Measurements from ENCODE around the gene TMEFF1.

The TMEFF1 gene

DNA sequence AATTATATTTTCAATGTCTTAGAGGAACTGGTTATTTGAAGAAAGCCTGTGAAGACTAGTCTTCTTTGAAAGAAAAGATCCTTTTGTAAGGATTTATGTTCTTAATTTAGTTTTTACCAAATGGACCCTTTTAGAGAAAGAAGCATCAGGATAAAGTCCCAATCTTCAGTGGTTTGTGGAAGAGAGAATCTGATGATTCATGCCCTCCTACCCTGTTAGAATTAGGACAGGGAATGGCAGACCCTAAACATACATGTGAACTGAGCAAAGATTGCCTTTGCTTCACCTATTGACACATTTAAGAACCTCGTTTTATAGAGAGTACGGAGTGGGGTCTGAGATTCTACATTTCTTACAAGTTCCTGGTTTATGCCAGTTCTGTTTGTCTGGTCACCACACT, 20.1 kb upstream of the TMEFF1 start:
- Histone ChIP-seq H3K36me3 (ENCODE audit: insufficient read depth, low read length) (peaks cover 16% of the 10 kb centered on the region), H3K27ac (ENCODE audit: low read depth, low read length) (no peak overlapping the region), H3K4me1 (ENCODE audit: insufficient read depth, low read length) (no peaks in the 10 kb centered on the region), H3K9ac (ENCODE audit: low read length) (no peak overlapping the region), H3K4me3 (ENCODE audit: low read depth in 1 of 2, low read length in 2 of 2) (no peak overlapping the region), H3K9me3 (ENCODE audit: low read length) (no peaks in the 10 kb centered on the region), H3K27me3 (ENCODE audit: control insufficient read depth in 1 of 2, insufficient read depth in 2 of 2, low read length in 2 of 2) (no peaks in the 10 kb centered on the region)

DNA sequence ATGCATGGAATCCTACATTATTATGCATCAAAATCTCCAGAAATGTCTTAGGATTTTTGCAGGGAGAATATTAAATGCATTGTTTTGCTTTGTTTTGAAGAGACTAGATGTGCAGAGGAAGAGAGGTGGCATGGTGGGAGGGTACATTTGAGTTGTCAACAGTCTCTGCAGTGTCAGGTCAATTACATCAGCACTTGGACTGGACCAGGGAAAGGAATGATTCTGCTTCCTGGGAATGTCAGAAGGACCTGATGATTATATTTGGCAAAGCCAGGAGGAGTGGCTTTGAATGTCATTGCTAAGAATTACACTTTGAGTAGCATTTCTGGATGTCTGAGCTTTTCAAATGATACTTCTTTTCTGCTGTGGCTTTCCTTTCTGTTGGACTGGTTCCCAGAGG, 17.5 kb upstream of the TMEFF1 start:
- Histone ChIP-seq H3K9me3 (ENCODE audit: low read length) (no peaks in the 10 kb centered on the region), H3K9ac (ENCODE audit: low read length) (no peak overlapping the region), H3K4me3 (ENCODE audit: low read depth in 1 of 2, low read length in 2 of 2) (no peak overlapping the region), H3K36me3 (ENCODE audit: insufficient read depth, low read length) (peaks cover 16% of the 10 kb centered on the region), H3K27me3 (ENCODE audit: control insufficient read depth in 1 of 2, insufficient read depth in 2 of 2, low read length in 2 of 2) (no peaks in the 10 kb centered on the region), H3K27ac (ENCODE audit: low read depth, low read length) (no peak overlapping the region), H3K4me1 (ENCODE audit: insufficient read depth, low read length) (no peaks in the 10 kb centered on the region)

DNA sequence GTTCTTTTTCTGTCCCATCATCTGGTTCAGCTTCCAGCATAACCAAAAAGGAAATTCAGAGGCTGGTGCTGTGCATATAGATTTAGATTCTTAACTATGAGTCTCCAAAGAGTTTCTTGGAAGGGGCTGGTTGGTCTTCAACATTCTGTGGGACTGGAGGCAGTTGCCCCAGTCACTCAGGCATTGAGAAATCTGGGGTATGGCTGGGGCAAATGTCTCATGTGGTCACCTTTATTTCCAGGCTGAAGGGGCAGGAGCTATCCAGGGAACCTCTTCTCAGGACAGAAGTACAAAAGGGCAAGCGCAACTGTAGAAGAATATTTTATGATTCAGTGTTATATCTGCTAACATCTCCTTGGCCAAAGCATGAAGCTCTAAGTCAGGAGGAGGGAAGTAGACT, 15.4 kb upstream of the TMEFF1 start:
- Histone ChIP-seq H3K27ac (ENCODE audit: low read depth, low read length) (no peak overlapping the region), H3K36me3 (ENCODE audit: insufficient read depth, low read length) (peaks cover 9% of the 10 kb centered on the region), H3K4me1 (ENCODE audit: insufficient read depth, low read length) (no peaks in the 10 kb centered on the region), H3K4me3 (ENCODE audit: low read depth in 1 of 2, low read length in 2 of 2) (no peak overlapping the region), H3K9ac (ENCODE audit: low read length) (no peak overlapping the region), H3K27me3 (ENCODE audit: control insufficient read depth in 1 of 2, insufficient read depth in 2 of 2, low read length in 2 of 2) (no peaks in the 10 kb centered on the region), H3K9me3 (ENCODE audit: low read length) (no peaks in the 10 kb centered on the region)

DNA sequence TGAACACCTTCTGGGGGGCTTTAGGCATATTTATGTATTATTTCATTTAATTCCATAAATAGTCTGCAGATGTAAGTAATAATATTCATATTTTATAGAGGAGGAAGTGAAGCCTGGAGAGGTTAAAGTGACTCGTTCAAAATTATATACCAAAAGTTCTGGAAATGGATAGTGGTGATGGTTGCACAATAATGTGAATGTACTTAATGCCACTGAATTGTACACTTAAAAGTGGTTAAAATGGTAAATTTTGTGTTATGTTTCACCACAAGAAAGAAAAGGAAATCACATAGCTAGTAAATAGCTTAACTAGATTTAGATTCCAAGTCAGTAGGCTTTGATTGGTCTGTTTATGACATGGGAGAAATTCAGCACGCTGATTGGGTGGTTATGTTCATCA, 13.0 kb upstream of the TMEFF1 start:
- Histone ChIP-seq H3K9me3 (ENCODE audit: low read length) (no peaks in the 10 kb centered on the region), H3K36me3 (ENCODE audit: insufficient read depth, low read length) (no peaks in the 10 kb centered on the region), H3K27me3 (ENCODE audit: control insufficient read depth in 1 of 2, insufficient read depth in 2 of 2, low read length in 2 of 2) (no peaks in the 10 kb centered on the region), H3K27ac (ENCODE audit: low read depth, low read length) (no peak overlapping the region), H3K9ac (ENCODE audit: low read length) (no peak overlapping the region), H3K4me3 (ENCODE audit: low read depth in 1 of 2, low read length in 2 of 2) (no peak overlapping the region), H3K4me1 (ENCODE audit: insufficient read depth, low read length) (no peaks in the 10 kb centered on the region)

DNA sequence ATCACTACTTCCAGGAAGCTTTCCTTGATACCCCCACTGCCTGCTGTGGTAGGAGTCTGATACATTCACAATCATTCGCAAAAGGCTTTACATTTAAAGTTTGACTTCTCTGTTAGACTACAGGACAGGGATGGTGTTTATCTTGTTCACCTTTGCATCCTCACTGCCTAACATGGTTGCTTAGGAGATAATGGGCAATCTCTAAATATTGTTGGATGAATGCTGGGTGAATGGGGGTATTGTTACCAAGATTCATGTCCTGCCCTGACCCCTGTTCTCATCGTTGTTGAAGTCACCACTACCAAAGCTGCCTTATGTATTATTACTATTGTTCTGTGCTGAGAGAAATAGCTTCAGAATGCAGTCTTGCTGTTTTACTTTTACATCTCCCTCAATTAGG, 7.7 kb upstream of the TMEFF1 start:
- no peak overlapping the region for H3K4me3 ChIP-seq (ENCODE audit: low read depth in 1 of 2, low read length in 2 of 2)
- H3K9me3 ChIP-seq (ENCODE audit: low read length), result no peaks in the 10 kb centered on the region
- H3K36me3 ChIP-seq (ENCODE audit: insufficient read depth, low read length), result no peaks in the 10 kb centered on the region
- H3K27me3 ChIP-seq (ENCODE audit: control insufficient read depth in 1 of 2, insufficient read depth in 2 of 2, low read length in 2 of 2), result no peaks in the 10 kb centered on the region
- no peaks in the 10 kb centered on the region for H3K4me1 ChIP-seq (ENCODE audit: insufficient read depth, low read length)
- no peak overlapping the region for H3K27ac ChIP-seq (ENCODE audit: low read depth, low read length)
- H3K9ac ChIP-seq (ENCODE audit: low read length), result no peak overlapping the region

DNA sequence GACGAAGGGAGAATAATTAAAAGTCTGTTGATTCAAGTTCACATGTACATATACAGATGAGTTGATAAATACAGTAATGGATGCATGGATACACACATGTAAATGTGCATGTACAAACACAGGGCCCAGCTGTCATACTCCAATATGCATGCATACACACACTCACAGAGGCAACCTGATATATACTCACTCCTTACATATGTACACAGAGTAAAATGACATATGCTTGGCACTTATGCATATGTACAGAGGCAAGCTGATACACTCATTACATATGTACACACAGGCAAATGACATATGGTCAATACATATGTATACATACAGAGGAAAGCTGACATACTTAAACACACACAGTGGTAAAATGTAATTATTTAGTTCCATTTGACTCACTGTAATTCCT, 7.2 kb upstream of the TMEFF1 start:
- no peaks in the 10 kb centered on the region for H3K9me3 ChIP-seq (ENCODE audit: low read length)
- H3K4me1 ChIP-seq (ENCODE audit: insufficient read depth, low read length), result no peaks in the 10 kb centered on the region
- no peaks in the 10 kb centered on the region for H3K36me3 ChIP-seq (ENCODE audit: insufficient read depth, low read length)
- no peaks in the 10 kb centered on the region for H3K27me3 ChIP-seq (ENCODE audit: control insufficient read depth in 1 of 2, insufficient read depth in 2 of 2, low read length in 2 of 2)
- H3K27ac ChIP-seq (ENCODE audit: low read depth, low read length), result no peak overlapping the region
- no peak overlapping the region for H3K9ac ChIP-seq (ENCODE audit: low read length)
- H3K4me3 ChIP-seq (ENCODE audit: low read depth in 1 of 2, low read length in 2 of 2), result no peak overlapping the region

DNA sequence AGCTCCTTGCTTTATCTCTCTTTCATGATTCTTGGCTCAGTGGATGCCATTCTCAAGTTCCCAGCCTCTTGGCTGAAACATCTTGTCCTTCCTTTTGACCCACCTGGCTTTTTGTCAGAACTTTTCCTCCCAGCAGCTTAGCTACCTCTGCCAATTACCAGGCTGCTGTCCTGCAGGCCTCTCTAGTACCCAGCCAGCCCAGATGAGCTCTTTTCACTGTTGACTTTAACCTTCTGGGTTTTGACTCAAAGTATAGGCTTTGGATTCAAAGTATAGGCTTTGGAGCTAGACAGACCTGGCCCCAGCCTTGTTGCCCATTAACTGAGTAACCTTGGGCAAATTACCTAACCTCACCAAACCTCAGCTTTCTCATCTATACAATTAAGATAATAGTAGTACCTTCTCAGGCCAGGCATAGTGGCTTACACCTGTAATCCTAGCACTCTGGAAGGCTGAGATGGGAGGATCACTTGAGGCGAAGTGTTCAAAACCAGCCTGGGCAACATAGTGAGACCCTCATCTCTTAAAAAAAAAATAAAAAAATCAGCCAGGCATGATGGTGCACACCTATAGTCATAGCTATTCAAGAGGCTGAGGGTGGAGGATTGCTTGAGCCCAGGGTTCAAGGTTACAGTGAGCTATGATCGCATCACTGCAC, 6.6 kb upstream of the TMEFF1 start:
- Histone ChIP-seq H3K27me3 (ENCODE audit: control insufficient read depth in 1 of 2, insufficient read depth in 2 of 2, low read length in 2 of 2) (no peaks in the 10 kb centered on the region), H3K9ac (ENCODE audit: low read length) (no peak overlapping the region), H3K36me3 (ENCODE audit: insufficient read depth, low read length) (no peaks in the 10 kb centered on the region), H3K27ac (ENCODE audit: low read depth, low read length) (no peak overlapping the region), H3K4me1 (ENCODE audit: insufficient read depth, low read length) (no peaks in the 10 kb centered on the region), H3K9me3 (ENCODE audit: low read length) (no peaks in the 10 kb centered on the region), H3K4me3 (ENCODE audit: low read depth in 1 of 2, low read length in 2 of 2) (no peak overlapping the region)

DNA sequence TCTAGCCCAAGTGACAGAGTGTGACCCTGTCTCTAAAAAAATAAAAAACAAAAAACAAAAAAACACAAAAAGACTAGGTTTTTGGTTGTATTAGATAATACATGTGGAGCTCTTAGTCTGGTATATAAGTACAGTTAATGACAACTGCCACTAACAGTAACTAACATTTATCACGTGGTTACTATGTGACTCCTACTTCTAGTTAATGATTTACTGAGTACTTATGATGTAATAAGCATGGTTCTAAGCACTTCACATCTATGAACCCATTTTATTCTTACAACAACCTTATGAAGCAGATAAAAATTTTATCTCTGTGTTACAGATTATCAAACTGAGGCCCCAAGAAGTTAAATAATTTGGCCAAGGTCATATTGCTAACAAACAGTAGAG, 6.1 kb upstream of the TMEFF1 start:
- Histone ChIP-seq H3K27ac (ENCODE audit: low read depth, low read length) (no peak overlapping the region), H3K9me3 (ENCODE audit: low read length) (no peaks in the 10 kb centered on the region), H3K36me3 (ENCODE audit: insufficient read depth, low read length) (no peaks in the 10 kb centered on the region), H3K4me1 (ENCODE audit: insufficient read depth, low read length) (no peaks in the 10 kb centered on the region), H3K4me3 (ENCODE audit: low read depth in 1 of 2, low read length in 2 of 2) (no peak overlapping the region), H3K27me3 (ENCODE audit: control insufficient read depth in 1 of 2, insufficient read depth in 2 of 2, low read length in 2 of 2) (no peaks in the 10 kb centered on the region), H3K9ac (ENCODE audit: low read length) (no peak overlapping the region)

DNA sequence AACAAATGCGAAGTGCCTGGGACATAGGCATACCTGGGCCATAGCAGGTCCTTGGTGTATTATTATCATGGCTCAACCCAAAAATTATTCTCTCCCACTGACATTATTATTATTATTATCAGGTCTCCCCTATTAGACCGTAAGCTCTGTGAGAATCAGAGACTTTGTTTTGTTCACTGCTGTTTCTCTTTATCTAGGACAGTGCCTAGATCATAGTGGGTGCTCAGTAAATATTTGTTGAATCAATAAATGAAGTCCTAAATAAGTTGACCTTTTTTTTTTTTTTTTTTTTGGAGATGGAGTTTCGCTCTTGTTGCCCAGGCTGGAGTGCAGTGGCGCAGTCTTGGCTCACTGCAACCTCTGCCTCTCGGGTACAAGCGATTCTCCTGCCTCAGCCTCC, 4.9 kb upstream of the TMEFF1 start:
- Histone ChIP-seq H3K4me1 (ENCODE audit: insufficient read depth, low read length) (peaks cover 3% of the 10 kb centered on the region), H3K27ac (ENCODE audit: low read depth, low read length) (no peak overlapping the region), H3K36me3 (ENCODE audit: insufficient read depth, low read length) (no peaks in the 10 kb centered on the region), H3K9ac (ENCODE audit: low read length) (no peak overlapping the region), H3K9me3 (ENCODE audit: low read length) (no peaks in the 10 kb centered on the region), H3K27me3 (ENCODE audit: control insufficient read depth in 1 of 2, insufficient read depth in 2 of 2, low read length in 2 of 2) (no peaks in the 10 kb centered on the region), H3K4me3 (ENCODE audit: low read depth in 1 of 2, low read length in 2 of 2) (no peak overlapping the region)

DNA sequence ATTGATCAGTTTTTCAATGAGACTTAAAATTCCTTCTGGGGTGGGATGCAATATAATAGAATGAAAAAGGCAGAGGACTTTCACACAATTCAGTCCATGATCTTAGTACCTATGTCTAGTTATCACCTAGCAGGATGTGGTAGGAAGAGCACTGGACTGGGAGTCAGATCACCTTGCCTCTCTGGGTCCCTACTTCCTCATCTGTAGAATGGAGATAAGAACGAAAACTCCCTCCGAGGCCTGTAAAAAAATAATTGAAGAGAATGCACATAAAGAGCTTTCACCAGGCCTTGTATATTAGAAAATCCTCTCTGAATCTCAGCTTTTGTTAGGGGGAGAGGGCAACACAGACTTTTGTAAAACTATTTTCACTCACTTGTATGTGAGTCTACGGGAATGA, 681 bp upstream of the TMEFF1 start:
- H3K4me3 ChIP-seq (ENCODE audit: low read depth in 1 of 2, low read length in 2 of 2), result peak overlapping the region in 1 of 2 donors; percentile 32
- H3K4me1 ChIP-seq (ENCODE audit: insufficient read depth, low read length), result peaks cover 3% of the 10 kb centered on the region
- peaks cover 0 to 17% of the 10 kb centered on the region in 2 donors for H3K27me3 ChIP-seq (ENCODE audit: control insufficient read depth in 1 of 2, insufficient read depth in 2 of 2, low read length in 2 of 2)
- no peak overlapping the region for H3K9ac ChIP-seq (ENCODE audit: low read length)
- H3K27ac ChIP-seq (ENCODE audit: low read depth, low read length), result no peak overlapping the region
- H3K9me3 ChIP-seq (ENCODE audit: low read length), result no peaks in the 10 kb centered on the region
- no peaks in the 10 kb centered on the region for H3K36me3 ChIP-seq (ENCODE audit: insufficient read depth, low read length)

DNA sequence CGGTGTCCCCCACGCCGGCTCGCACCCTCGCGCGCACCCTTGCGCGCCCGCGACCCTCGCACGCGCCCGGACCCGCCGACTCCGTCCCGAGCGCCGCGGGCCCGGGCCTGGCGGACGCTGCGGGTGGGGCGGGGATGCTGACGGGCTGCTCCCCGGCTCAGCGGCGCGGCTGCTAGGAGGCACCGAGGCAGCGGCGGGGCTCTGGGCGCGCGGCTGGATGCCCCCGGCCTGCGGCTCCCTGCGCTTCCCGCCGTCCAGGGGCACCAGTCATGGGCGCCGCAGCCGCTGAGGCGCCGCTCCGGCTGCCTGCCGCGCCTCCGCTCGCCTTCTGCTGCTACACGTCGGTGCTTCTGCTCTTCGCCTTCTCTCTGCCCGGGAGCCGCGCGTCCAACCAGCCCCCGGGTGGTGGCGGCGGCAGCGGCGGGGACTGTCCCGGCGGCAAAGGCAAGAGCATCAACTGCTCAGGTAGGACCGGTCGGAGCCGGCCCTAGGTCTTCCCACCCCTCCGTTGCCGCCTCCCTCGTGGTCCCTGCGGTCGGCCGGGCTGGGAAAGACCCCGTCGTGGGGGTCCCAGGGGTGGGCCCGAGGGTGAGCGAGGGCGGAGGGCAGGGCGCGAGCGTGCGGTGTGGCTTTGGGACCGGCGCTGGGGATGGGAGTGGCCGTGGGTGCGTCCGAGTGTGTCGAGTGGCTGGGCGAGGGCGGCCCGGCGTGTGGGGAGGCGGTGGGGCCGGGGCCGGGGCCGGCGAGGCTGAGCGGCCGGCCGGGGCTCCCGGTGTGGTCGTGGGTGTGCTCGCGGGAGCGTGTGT, 530 bp downstream of the TMEFF1 start:
- H3K9me3 ChIP-seq (ENCODE audit: low read length), result no peaks in the 10 kb centered on the region
- H3K9ac ChIP-seq (ENCODE audit: low read length), result no peak overlapping the region
- no peaks in the 10 kb centered on the region for H3K36me3 ChIP-seq (ENCODE audit: insufficient read depth, low read length)
- H3K27ac ChIP-seq (ENCODE audit: low read depth, low read length), result no peak overlapping the region
- peaks cover 0 to 17% of the 10 kb centered on the region in 2 donors for H3K27me3 ChIP-seq (ENCODE audit: control insufficient read depth in 1 of 2, insufficient read depth in 2 of 2, low read length in 2 of 2)
- H3K4me1 ChIP-seq (ENCODE audit: insufficient read depth, low read length), result peaks cover 3% of the 10 kb centered on the region
- H3K4me3 ChIP-seq (ENCODE audit: low read depth in 1 of 2, low read length in 2 of 2), result peak overlapping the region; percentile 35 to 77
